GM21825 (cell line): ENCODE measurements around the gene CFAP99.
"Not testable (repeated sequence)": the region's sequence is repeated elsewhere in the genome, so short reads cannot be mapped to it uniquely, and the experiment has no call there.

Experiments used
- ATAC-seq: cut with Tn5 transposase; IDR thresholded peaks from one replicate; pipeline ENCODE4 v1.9.1; 2021; ENCODE audit warnings: mild to moderate bottlenecking, moderate library complexity; ENCODE audit not compliant: unreplicated experiment

The CFAP99 gene

DNA sequence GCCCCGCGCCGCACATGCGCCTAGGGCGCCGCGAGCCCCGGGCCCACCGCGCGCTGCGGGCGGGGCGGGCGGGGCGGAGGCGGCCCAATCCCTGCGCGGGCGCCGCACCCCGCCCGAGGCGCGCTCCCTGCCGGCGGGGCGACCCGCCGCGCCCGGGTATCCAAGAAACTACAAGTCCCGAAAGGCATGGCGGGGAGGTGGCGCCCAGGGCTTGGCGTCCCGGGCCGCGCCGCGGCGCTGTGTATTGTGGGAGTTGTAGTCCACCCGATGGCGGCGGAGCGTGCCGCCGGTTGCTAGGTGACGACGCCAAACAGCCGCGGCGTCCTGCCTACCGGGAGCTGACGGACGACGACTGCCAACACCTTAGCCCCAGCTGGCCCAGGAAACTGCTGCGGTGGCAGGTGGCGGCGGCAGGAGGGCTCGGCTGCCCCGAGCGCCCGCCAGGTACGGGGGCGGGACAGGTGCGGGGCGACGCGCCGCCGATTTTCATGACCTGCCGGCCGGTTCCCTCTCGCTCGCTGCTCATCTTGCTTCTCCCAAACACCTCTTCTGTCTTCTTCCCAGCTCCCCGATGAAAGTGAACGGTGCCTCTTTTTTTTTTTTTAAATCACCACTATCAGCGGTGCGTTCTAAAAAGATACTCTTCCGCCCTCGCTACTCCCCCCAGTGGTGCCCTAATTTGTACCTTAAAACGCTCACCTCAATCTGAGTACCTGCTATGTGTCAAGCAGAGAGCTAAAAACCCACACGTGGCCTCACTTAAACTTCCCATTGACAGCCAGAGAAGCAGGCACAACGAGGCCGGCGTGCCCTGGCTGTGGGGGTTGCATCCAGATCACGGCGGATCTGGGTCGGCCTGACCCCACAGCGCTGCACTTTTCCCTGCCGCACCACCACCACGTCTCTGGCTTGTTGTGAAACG lies at the start of gene CFAP99:
CFAP99 (plus strand) TSS at position 306 of the 922 bp plus-strand sequence.
- ATAC-seq, result peak; percentile 82

DNA sequence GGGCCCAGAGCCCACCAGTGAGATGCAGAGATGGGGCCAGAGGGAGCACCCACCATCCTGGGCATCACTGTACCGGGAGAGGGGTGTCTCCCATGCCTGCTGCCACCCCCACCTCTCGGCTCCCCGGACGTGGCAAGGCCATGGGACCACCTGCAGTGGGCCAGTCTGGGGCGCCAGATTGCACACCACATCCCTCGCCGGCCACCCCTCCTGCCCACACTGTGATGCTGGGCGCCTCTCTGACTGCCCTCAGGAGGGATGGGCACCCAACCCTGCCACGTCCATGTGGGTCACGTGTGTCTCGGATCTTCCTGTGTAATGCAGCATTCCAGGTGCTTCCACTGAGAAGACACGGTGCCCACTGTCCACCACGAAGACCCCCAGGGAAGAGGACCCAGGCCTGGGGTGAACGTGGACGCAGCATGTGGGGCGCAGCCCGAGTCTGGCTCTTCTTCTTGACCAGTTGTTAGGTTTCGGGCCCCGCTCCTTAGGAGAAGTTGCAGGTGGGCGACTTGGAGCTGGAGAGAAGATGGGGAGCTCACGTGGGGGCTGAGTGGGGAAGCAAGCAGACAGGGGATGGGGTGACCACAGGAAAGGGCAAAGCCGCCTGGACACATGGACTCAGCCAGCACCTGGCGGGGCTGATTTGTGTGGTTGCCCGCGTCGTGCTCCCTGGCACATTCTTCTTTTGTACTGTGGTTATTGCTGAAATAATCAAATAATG lies 48.0 kb upstream of the CFAP99 start:
- ATAC-seq, result no peak

DNA sequence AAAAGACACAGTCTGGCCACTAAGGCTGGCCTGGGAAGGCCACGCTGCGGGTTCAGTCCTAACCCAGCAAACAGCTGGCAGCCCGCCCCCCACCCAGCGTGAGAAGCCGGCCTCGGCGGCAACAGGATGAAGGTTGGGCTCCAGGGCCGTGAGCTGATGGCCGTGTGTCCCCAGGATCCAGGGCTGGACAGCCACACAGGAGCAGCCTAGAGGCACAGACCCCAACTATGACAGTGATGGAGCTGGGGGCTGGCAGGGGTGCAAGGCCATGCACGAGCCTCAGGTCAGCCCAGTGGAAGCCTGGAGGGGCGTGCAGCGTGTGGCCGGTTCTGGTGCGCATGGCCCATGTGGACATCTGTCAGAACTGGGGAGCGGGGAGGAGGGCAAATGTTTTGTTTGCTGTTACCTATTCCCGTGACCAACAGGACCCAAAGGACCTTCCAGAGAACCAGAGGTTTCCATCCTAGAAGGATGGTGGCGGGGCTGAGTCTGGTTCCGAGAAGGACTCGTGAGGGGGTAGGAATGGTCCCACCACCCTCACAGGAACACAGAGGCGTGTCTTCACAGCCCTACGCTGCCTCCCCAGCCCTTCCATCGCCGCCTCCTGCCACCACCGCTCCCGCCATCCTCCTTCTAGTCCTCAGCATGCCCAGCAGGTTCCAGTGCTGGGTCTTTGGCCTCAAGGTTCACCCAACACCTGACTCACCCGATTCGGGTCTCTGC lies 46.8 kb upstream of the CFAP99 start:
- ATAC-seq, result no peak

DNA sequence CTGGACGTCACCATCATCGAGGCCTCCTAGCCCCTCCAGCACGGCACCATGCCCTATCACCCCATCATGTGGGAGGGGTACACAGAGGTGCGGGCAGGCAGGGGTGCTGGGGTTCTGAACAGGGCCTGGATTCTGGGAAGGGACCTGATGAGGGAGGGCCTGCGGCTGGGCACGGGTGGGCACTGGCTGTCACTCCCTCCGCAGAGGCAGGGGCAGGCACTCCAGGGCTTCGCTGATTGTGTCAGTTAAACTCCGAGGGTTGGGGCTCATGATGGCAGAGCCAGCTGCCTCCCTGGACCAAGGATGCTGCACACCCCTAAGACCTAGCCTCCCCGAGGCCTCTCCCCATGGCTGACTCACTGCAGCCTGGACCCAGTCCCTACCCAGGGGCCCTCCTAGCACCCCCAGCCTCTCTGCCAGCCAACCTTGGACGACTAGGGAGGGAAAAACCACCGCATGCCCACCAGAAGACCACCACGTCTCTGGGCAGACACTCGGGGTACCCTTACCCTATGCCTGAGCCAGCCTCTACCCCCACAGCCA lies 46.2 kb upstream of the CFAP99 start:
- ATAC-seq, result no peak

DNA sequence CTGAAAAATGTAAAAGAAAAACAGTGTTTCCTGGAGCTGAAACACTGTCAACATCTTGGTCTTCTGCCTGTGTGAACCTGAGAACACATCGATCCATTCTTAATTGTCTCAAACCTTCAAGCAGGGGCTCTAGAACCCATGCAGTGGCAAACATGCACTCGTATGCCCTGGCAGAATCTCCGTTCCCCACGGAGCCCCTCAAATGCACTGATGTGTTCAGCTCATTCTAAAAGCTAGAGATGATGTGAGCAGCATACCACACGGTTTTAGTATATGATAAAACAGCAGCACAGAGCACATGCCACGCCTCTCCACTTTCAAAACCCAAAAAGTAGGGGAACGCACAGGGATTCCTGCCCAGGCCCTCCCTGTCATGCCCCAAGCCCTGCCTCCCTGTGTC lies 45.2 kb upstream of the CFAP99 start:
- ATAC-seq, result no peak

DNA sequence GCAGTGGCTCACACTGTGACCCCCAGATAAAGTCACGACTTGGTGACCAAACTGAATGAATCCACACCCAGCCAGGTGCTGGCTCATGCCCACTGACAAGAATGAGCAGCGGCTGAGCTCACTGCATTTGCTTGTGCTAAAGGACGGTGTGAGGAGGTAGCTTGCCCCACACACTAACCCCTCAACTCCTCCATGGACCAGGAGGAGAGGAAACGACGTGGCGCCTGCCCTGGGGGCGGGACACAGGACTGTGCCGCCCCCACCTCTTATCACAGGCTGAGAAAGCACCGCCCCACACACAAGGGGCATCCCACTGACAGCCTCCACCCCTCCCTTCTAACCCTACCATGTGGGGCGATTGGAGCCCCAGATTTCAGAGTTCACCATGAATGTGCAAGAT lies 43.3 kb upstream of the CFAP99 start:
- ATAC-seq, result no peak

DNA sequence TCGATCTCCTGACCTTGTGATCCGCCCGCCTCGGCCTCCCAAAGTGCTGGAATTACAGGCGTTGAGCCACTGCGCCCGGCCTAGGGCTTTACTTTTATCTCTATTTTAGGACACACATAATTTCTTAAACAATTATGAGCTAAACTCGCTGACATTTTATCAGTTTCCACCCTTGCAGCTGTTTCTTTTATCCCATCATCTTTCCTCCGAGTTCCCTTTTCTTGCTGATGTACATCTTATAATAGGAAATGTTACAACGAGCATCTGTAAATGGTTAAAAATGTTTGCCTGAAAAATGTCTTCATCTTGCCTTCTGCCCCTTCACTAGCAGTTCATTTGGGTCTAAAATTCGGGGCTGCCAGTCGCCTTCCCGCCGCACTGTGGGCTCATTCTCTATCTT lies 41.5 kb upstream of the CFAP99 start:
- ATAC-seq, result no peak

DNA sequence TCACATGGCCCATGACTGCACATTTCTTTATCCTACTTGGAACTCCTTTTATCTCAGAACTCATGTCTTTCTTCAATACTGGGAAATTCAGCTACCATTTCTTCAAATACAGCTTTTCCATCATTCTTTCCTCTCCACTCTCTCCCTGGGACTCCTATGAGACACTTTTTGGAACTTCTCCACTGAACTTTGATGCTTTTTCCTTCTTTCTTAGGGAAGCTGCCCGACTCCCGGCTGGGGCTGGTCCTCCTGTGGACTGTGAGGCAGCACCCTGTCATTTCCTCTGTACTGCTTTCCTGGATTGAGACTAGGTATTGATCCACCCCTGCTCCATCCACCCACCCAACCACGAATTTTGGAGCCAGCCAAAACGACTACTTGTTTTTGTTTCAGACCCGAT lies 40.4 kb upstream of the CFAP99 start:
- ATAC-seq, result no peak

DNA sequence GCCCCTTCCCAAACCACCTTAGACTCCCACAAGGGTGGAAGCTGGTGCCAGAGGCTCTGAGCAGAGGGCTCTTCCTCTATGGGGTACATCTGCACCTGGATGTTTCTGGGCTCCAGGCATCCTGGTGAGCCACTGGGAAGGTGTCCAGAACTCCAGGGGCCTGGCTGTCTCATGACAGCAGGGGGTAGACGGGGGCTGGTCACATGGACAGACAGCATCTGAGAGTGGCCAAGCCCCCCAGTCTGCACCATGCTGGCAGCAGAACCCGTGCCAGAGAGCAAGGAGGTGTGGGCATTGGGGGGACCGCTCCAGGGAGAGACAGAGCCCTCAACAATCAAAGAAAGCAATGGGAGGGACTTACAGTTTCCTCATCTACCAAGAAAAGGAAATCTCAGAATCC lies 39.9 kb upstream of the CFAP99 start:
- no peak for ATAC-seq

DNA sequence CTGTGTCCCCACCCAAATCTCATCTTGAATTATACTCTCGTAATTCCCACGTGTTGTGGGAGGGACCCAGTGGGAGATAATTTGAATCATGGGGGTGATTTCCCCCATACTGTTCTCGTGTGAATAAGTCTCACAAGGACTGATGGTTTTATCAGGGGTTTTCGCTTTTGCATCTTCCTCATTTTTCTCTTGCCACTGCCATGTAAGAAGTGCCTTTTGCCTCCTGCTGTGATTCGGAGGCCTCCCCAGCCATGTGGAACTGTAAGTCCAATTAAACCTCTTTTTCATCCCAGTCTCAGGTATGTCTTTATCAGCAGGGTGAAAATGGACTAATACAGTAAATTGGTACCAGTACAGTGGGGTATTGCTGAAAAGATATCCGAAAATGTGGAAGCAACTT lies 38.2 kb upstream of the CFAP99 start:
- ATAC-seq, result not testable (repeated sequence)

DNA sequence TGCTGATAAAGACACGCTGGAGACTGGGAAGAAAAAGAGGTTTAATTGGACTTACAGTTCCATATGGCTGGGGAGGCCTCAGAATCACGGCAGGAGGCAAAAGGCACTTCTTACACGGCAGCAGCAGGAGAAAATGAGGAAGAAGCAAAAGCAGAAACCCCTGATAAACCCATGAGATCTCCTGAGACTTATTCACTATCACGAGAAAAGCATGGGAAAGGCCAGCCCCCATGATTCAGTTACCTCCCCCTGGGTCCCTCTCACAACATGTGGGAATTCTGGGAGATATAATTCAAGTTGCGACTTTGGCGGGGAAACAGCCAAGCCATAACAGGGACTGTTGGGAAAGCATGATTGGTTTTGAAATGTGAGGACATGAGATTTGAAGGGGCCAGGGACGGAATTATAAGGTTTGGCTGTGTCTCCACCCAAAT lies 36.0 kb upstream of the CFAP99 start:
- not testable (repeated sequence) for ATAC-seq

DNA sequence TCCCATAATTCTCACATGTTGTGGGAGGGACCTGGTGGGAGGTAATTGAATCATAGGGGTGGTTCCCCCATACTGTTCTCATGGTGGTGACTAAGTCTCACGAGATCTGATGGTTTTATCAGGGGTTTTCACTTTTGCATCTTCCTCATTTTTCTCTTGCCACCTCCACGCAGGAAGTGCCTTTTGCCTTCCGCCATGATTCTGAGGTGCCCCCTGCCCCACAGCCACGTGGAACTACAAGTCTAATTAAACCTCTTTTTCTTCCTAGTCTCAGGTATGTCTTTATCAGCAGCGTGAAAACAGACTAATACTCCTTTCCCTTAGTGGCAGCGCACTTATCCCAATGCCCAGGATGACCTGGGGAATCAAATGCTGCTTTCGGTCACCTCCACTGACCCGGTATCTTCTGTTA lies 35.5 kb upstream of the CFAP99 start:
- not testable (repeated sequence) for ATAC-seq

DNA sequence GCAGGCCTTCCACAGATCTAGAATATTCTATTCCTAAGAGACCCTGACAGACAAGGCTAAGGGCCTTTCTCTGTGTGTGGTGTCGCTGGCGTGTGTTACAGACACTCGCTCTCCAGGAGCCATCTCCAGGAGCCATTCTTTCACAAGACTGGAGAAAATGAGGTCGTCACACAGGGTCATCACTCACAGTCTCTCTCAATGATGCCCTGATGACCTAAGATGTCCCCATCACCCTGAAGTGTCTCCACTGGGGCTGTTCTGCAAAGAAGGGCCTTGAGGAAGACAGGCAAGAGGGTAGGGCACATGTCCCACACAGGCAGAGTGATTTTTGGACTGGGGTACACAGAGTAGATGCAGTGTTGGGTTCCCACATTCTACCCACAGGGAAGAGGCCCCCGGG lies 35.0 kb upstream of the CFAP99 start:
- no peak for ATAC-seq

DNA sequence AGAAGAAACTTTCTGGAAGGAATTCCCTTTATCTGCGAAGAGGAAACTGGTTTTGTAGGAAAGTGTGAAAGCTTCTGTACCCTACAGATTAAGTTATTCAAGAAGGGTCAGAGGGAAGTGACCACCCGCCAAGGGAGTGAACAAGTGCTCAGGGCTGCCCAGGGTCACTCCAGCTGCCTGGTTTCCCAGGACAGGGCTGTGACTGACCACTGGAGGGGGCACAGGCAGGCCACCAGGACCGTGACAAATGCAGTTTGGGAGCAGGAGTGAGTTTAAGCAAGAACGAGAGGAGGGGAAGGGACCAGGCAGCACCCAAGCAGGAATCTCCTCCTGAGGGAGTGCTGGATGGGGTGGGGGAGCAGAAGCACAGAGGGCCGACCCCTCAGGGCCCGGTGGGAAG lies 34.5 kb upstream of the CFAP99 start:
- ATAC-seq, result no peak

DNA sequence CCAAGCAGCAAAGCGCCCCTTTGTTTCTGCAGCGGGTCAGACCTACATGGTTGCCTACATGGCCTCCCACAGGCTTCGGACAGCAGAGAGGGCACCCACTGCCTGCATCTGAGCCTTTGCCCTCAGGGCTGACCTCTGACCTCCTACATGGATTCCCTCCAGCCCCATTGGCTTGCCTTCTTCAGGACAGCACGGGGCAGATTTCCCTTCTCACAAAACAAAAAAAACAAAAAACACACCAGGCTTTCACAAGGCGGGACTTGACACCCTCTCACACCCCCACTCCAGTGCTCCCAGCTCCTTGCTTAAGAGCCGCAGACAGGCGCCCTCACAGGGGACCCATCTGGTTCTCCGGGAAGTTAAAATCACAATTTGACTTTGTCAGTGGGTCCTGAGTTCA lies 33.2 kb upstream of the CFAP99 start:
- ATAC-seq, result no peak

DNA sequence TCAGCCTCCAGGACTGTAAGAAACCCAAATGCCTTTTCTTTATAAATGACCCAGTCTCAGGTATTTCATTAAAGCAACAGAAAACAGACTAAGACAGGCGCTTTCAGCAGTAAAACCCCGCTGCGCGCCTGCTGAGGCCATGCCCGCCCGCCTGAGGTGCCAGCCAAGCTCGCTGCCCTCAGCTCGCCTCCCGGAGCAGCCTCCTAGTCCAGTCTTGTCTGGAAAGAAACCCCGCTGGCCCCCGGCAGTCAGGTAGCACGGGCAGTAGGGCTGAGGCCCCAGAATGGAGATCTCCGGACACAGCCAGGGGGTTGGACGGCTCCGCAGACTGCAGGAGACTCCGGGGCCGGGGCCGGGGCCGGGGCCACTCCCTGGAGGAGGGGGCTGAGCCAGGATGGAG lies 32.0 kb upstream of the CFAP99 start:
- no peak for ATAC-seq

DNA sequence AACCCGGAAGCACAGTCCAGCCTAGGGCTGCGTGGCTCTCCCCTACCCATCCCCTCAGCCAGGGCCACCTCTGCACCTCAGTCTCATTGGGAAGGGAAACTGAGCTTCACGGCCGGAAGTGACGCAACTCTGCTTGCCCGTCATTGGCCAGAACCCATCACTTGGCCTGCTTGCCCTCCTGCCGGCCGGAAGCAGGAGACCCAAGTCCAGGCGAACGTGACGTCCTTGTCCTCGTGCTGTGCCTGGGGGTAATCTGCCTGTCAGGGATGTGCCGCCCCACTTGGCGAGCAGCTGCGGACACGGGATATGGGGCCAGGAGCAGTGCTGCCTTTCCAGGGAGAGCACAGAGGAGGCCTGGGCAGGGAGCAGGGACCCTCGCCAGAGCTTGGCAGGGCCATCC lies 31.5 kb upstream of the CFAP99 start:
- no peak for ATAC-seq

DNA sequence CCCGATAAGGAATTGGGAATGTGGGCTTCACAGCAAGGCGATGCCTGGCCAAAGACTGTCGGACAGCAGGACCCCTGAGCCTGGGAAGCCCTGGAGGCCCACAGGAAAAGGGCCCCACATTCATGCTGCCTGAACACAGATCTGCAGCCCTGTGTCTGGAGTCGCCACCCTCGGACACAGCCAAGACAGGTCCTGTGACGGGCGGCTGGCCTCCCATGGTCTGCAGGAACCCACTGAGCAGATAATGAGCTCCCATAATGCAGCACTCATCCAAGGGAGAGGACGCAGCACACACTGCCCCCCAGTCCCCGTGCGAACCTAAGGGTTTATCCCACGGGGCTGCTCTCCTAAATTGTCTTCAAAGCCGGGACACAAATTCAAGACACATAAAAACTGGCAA lies 30.9 kb upstream of the CFAP99 start:
- no peak for ATAC-seq

DNA sequence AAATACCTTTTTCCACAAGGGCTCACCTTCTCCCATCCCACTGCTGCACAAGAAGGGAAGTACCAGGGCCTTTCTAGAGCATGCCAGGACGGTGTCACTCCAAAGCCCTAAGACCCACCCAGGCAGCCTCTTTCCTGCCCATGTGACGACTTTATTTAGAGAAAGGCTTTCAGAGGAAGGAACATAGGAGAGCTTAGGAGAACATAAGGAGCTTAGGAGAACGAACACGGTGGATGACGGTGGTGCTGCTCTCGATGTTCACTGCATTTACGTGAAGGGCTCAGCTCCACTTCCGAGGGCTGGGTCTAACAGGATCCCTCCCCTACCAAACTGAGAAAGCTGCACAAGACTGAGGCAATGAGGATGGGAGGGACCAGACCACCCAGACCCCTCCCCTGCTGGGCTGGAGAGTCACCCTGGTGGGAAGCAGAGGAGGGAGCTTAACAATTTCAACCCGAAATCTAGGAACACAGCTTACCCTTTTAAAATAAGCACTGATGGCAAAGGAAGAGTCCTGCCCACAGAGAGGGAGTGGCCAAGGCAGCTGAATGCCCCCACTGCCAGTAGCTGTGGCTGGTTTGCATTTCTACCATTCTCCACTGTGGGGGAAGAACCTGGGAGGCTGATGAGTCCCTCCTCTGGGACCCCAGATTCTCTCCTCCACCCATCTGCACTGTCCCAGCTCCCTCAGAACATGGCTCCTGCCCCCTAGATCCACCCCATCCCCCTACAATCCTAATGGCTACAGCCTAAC lies 30.1 kb upstream of the CFAP99 start:
- no peak for ATAC-seq

DNA sequence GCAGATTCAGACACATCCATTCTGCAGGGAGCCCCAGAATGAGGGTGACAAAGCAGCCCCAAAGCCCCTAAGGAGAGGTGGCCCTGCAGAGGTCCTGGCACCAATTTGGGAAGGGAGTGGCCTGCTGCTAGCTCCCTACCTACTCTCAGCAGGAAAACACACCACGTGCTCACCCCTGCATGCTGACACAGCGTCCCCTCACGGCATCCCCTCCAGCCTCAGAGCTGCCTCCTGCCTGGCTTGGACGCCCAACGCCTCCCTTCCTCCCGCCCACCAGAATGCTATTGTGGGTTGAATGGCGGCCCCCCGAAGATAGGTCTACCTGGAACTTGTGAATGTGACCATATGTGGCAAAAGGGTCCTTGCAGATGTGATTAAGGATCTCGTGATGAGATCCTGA lies 29.1 kb upstream of the CFAP99 start:
- no peak for ATAC-seq

DNA sequence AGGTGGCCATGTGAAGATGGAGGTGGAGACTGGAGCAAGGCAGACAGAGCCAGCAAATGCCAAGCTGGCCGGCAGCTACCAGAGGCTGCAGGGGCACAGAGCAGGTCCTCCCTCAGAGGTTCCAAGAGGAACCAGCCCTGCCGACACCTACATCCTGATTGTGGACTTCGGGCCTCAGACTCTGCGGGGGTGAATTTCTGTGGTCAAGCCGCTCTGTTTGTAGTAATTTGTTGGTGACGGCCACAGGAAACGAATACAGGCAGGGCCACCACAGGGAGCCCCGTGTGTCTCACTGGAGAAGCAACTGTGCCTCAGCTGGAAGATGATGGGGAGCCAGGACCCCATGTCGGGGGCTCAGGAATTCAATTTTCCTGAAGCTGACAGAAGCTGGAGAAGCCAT lies 28.6 kb upstream of the CFAP99 start:
- ATAC-seq, result no peak
